Activated T-cell treated with anti-CD3 and anti-CD28 coated beads, Interleukin-2, amount 50 U/mL, for 4 hours (primary cell): Measurements from ENCODE around the gene CCDC97. TPM values are rescaled to one million over a fixed set of nuclear protein-coding genes. Genes with fewer than 3 reads are reported as not detected.
A peak's percentile ranks its signal among the peaks of the same experiment; 100 is the strongest.

Experiments used
- ATAC-seq, 2 donors: fragments of 200-7000 bp; cut with Tn5 transposase; one replicate each; pipeline ENCODE4 v1.10.0; 2021
- DNase-seq: peaks from one replicate; pipeline ENCODE4 v3.0.0-alpha.2; 2020
- H3K27me3 Mint-ChIP-seq: one replicate; pipeline ENCODE4 v1.8.0; 2021; ENCODE audit warnings: low read depth, mixed read lengths
- H3K36me3 Mint-ChIP-seq: one replicate; pipeline ENCODE4 v1.8.0; 2022; ENCODE audit warnings: mixed read lengths; ENCODE audit not compliant: insufficient read depth
- H3K4me1 Mint-ChIP-seq: one replicate; pipeline ENCODE4 v1.8.0; 2021; ENCODE audit warnings: low read depth, mixed read lengths
- H3K4me3 Mint-ChIP-seq: one replicate; pipeline ENCODE4 v1.8.0; 2021; ENCODE audit warnings: mild to moderate bottlenecking, moderate library complexity, mixed read lengths
- H3K9me3 Mint-ChIP-seq: one replicate; pipeline ENCODE4 v1.8.0; 2021; ENCODE audit warnings: mixed read lengths
- total RNA-seq, 3 donors: library from RNA; stranded (reverse); gene quantifications; one replicate each; pipeline ENCODE4 v1.2.1, GENCODE V29; 2021

The CCDC97 gene
- total RNA-seq, result 10 to 100 TPM; 33.8 to 40.5 (median 35.1) TPM

GRCh38 chr19:41310033-41310831, at the start of gene CCDC97:
TSS of gene CCDC97 (plus strand) at chr19:41310172. CDS start at chr19:41310311, 139 bp downstream.
- Mint-ChIP-seq H3K27me3 (no peaks in the 10 kb centered on the region), H3K4me1 (peaks cover 69% of the 10 kb centered on the region), H3K4me3 (peak within 1 kb of the TSS; percentile 97), H3K36me3 (peaks cover 23% of the 10 kb centered on the region), H3K9me3 (no peaks in the 10 kb centered on the region)
- DNase-seq (peak; percentile 85), ATAC-seq (peak; percentile 70 to 77)

- DNase-seq, result no peak
- Mint-ChIP-seq H3K27me3 (no peaks in the 10 kb centered on the region), H3K4me1 (peaks cover 26% of the 10 kb centered on the region), H3K9me3 (no peaks in the 10 kb centered on the region), H3K4me3 (peak overlapping the region; percentile 90), H3K36me3 (peaks cover 3% of the 10 kb centered on the region)
- ATAC-seq, result no peak
Observed at GRCh38 chr19:41261474-41262190, 48.3 kb upstream of the CCDC97 start.

- Mint-ChIP-seq H3K4me1 (peaks cover 41% of the 10 kb centered on the region), H3K4me3 (peak overlapping the region; percentile 90), H3K9me3 (no peaks in the 10 kb centered on the region), H3K27me3 (no peaks in the 10 kb centered on the region), H3K36me3 (peaks cover 9% of the 10 kb centered on the region)
- ATAC-seq (peak; percentile 41), DNase-seq (peak; percentile 57)
Observed at GRCh38 chr19:41263042-41263849, 46.7 kb upstream of the CCDC97 start.

GRCh38 chr19:41263850-41264580, 46.0 kb upstream of the CCDC97 start, which contains the start of gene HNRNPUL1:
TSS of gene HNRNPUL1 (plus strand) at chr19:41264372. CDS start at chr19:41264504, 132 bp downstream.
- H3K9me3 Mint-ChIP-seq, result no peaks in the 10 kb centered on the region
- peaks cover 43% of the 10 kb centered on the region for H3K4me1 Mint-ChIP-seq
- peaks cover 9% of the 10 kb centered on the region for H3K36me3 Mint-ChIP-seq
- H3K4me3 Mint-ChIP-seq, result peak within 1 kb of the TSS; percentile 90
- ATAC-seq (peak; percentile 62 to 64), DNase-seq (peak; percentile 99)
- H3K27me3 Mint-ChIP-seq, result no peaks in the 10 kb centered on the region

GRCh38 chr19:41264581-41265394, 45.2 kb upstream of the CCDC97 start:
- H3K4me1 Mint-ChIP-seq, result peaks cover 43% of the 10 kb centered on the region
- peaks cover 9% of the 10 kb centered on the region for H3K36me3 Mint-ChIP-seq
- DNase-seq (peak; percentile 43), ATAC-seq (no peak)
- no peaks in the 10 kb centered on the region for H3K9me3 Mint-ChIP-seq
- H3K27me3 Mint-ChIP-seq, result no peaks in the 10 kb centered on the region
- H3K4me3 Mint-ChIP-seq, result peak overlapping the region; percentile 90

- ATAC-seq, result no peak
- Mint-ChIP-seq H3K9me3 (no peaks in the 10 kb centered on the region), H3K4me1 (peaks cover 43% of the 10 kb centered on the region), H3K4me3 (peak overlapping the region; percentile 90), H3K36me3 (peaks cover 9% of the 10 kb centered on the region), H3K27me3 (no peaks in the 10 kb centered on the region)
- DNase-seq, result no peak
Observed at GRCh38 chr19:41265395-41266153, 44.4 kb upstream of the CCDC97 start.

GRCh38 chr19:41269055-41269454, 40.9 kb upstream of the CCDC97 start:
- H3K4me3 Mint-ChIP-seq, result no peak overlapping the region
- H3K9me3 Mint-ChIP-seq, result no peaks in the 10 kb centered on the region
- DNase-seq (no peak), ATAC-seq (no peak)
- no peaks in the 10 kb centered on the region for H3K27me3 Mint-ChIP-seq
- peaks cover 30% of the 10 kb centered on the region for H3K4me1 Mint-ChIP-seq
- peaks cover 36% of the 10 kb centered on the region for H3K36me3 Mint-ChIP-seq

- Mint-ChIP-seq H3K4me3 (no peak overlapping the region), H3K4me1 (peaks cover 30% of the 10 kb centered on the region), H3K36me3 (peaks cover 41% of the 10 kb centered on the region), H3K9me3 (no peaks in the 10 kb centered on the region), H3K27me3 (no peaks in the 10 kb centered on the region)
- ATAC-seq (no peak), DNase-seq (no peak)
Observed at GRCh38 chr19:41269571-41269970, 40.4 kb upstream of the CCDC97 start.

- DNase-seq (no peak), ATAC-seq (no peak)
- Mint-ChIP-seq H3K27me3 (no peaks in the 10 kb centered on the region), H3K4me1 (peaks cover 3% of the 10 kb centered on the region), H3K36me3 (peaks cover 45% of the 10 kb centered on the region), H3K9me3 (no peaks in the 10 kb centered on the region), H3K4me3 (no peak overlapping the region)
Observed at GRCh38 chr19:41273076-41273475, 36.9 kb upstream of the CCDC97 start.

- Mint-ChIP-seq H3K4me1 (no peaks in the 10 kb centered on the region), H3K36me3 (peaks cover 55% of the 10 kb centered on the region), H3K4me3 (no peak overlapping the region), H3K9me3 (no peaks in the 10 kb centered on the region), H3K27me3 (no peaks in the 10 kb centered on the region)
- DNase-seq, result no peak
- no peak for ATAC-seq
Observed at GRCh38 chr19:41274802-41275201, 35.2 kb upstream of the CCDC97 start.

GRCh38 chr19:41276231-41276630, 33.7 kb upstream of the CCDC97 start:
- H3K27me3 Mint-ChIP-seq, result no peaks in the 10 kb centered on the region
- DNase-seq, result no peak
- H3K9me3 Mint-ChIP-seq, result no peaks in the 10 kb centered on the region
- peaks cover 62% of the 10 kb centered on the region for H3K36me3 Mint-ChIP-seq
- no peak for ATAC-seq
- H3K4me3 Mint-ChIP-seq, result no peak overlapping the region
- H3K4me1 Mint-ChIP-seq, result no peaks in the 10 kb centered on the region

GRCh38 chr19:41278478-41278877, 31.5 kb upstream of the CCDC97 start:
- H3K9me3 Mint-ChIP-seq, result no peaks in the 10 kb centered on the region
- H3K27me3 Mint-ChIP-seq, result no peaks in the 10 kb centered on the region
- no peaks in the 10 kb centered on the region for H3K4me1 Mint-ChIP-seq
- peaks cover 55% of the 10 kb centered on the region for H3K36me3 Mint-ChIP-seq
- ATAC-seq, result no peak
- no peak overlapping the region for H3K4me3 Mint-ChIP-seq
- DNase-seq, result no peak
